A549 (cell line): ENCODE measurements around the gene MST1. TPM values are rescaled to one million over a fixed set of nuclear protein-coding genes. Genes with fewer than 3 reads are reported as not detected.

Experiments
- ATAC-seq, 2 experiments: fragments of 200-7000 bp in 1 of 2; fragments of >200 bp in 1 of 2; cut with Nextera tagmentation in 1 of 2; cut with Tn5 transposase in 1 of 2; 3 replicates each; pipeline versions ENCODE4 v1.8.0 to v1.9.1; 2018 to 2020; ENCODE audit warnings: mild to moderate bottlenecking in 1 of 2, moderate library complexity in 1 of 2
- CTCF ChIA-PET: fragments of 300-600 bp; sonication (Branson Sonifier 250); formaldehyde crosslinking; extraction: SDS; loops from one replicate; lab custom pipeline; 2021; ENCODE audit warnings: antibody characterized with exemption, inconsistent platforms; lab: Yijun Ruan, JAX
- POLR2A ChIA-PET: fragments of 350-600 bp; formaldehyde crosslinking; extraction: SDS; loops from one replicate; lab custom pipeline; 2021; ENCODE audit warnings: antibody characterized with exemption, inconsistent platforms; lab: Yijun Ruan, JAX
- DNase-seq, 2 experiments: peaks; one replicate each; pipeline versions ENCODE4 v3.0.0 to v3.0.0-alpha.2; 2011 to 2016; ENCODE audit warnings: low read depth in 1 of 2, low spot score in 1 of 2
- FAIRE-seq: peaks from 2 replicates; lab custom pipeline; 2011; peaks lifted over from hg19 to GRCh38; lab: Jason Lieb, UNC
- H3K27ac ChIP-seq, 2 experiments: fragments of >200 bp; sonication (Bioruptor Twin); formaldehyde crosslinking; 3 replicates each; pipeline ENCODE4 v1.5.1; 2016 to 2017
- H3K4me1 ChIP-seq: fragments of >200 bp; sonication (Bioruptor Twin); formaldehyde crosslinking; 3 replicates; pipeline ENCODE4 v1.6.1; 2016
- H3K4me2 ChIP-seq: fragments of >200 bp; sonication (Bioruptor Twin); formaldehyde crosslinking; 3 replicates; pipeline ENCODE4 v1.6.1; 2016
- H3K4me3 ChIP-seq: fragments of >200 bp; sonication (Bioruptor Twin); formaldehyde crosslinking; 3 replicates; pipeline ENCODE4 v1.5.1; 2016
- H3K9me3 ChIP-seq: fragments of >200 bp; sonication (Bioruptor Twin); formaldehyde crosslinking; 3 replicates; pipeline ENCODE4 v1.6.1; 2016
- BHLHE40 ChIP-seq: IDR thresholded peaks from 2 replicates; pipeline ENCODE4 v1.6.1; 2012; ENCODE audit warnings: low read depth, low read length, inconsistent platforms
- CBX8 ChIP-seq: fragments of 200-600 bp; sonication (generic); IDR thresholded peaks from 2 replicates; pipeline ENCODE4 v1.6.1; 2016
- EHF ChIP-seq: fragments of 250-450 bp; sonication (Bioruptor Pico); IDR thresholded peaks from 2 replicates; pipeline ENCODE4 v1.5.0; 2020; ENCODE audit warnings: mild to moderate bottlenecking
- EHMT2 ChIP-seq: fragments of 200-600 bp; sonication (generic); IDR thresholded peaks from 2 replicates; pipeline ENCODE4 v1.6.1; 2016; ENCODE audit warnings: antibody characterized with exemption, low read depth, mild to moderate bottlenecking, moderate library complexity
- ESRRA ChIP-seq: fragments of 150-350 bp; IDR thresholded peaks from 2 replicates; pipeline ENCODE4 v1.6.1; 2014; ENCODE audit warnings: mild to moderate bottlenecking, low read length, borderline replicate concordance
- FOSL2 ChIP-seq, 2 experiments: fragments of 450-650 bp in 1 of 2; fragments of >200 bp in 1 of 2; sonication (Bioruptor Twin) in 1 of 2; formaldehyde crosslinking; IDR thresholded peaks; 2 replicates each; pipeline versions ENCODE4 v1.5.0 to v1.6.1; 2016 to 2020; ENCODE audit warnings: mild to moderate bottlenecking in 1 of 2, moderate library complexity in 1 of 2
- HEYL ChIP-seq: fragments of 250-450 bp; sonication (Bioruptor Pico); IDR thresholded peaks from 2 replicates; pipeline ENCODE4 v1.8.0; 2021; ENCODE audit warnings: mild to moderate bottlenecking, moderate library complexity
- JUN ChIP-seq, 2 experiments: fragments of >200 bp; sonication (Bioruptor Twin); formaldehyde crosslinking; IDR thresholded peaks; 2 replicates in 1 of 2; 3 replicates in 1 of 2; pipeline ENCODE4 v1.6.1; 2016 to 2017
- KDM1A ChIP-seq: fragments of 200-600 bp; sonication (generic); IDR thresholded peaks from 2 replicates; pipeline ENCODE4 v1.6.1; 2016; ENCODE audit warnings: low read depth, mild to moderate bottlenecking
- KDM5A ChIP-seq: fragments of 200-600 bp; sonication (generic); IDR thresholded peaks from 2 replicates; pipeline ENCODE4 v1.6.1; 2016; ENCODE audit warnings: antibody characterized with exemption, mild to moderate bottlenecking
- NPAS2 ChIP-seq: fragments of 250-450 bp; sonication (Bioruptor Pico); IDR thresholded peaks from 2 replicates; pipeline ENCODE4 v1.8.0; 2022; ENCODE audit warnings: mild to moderate bottlenecking, moderate library complexity, borderline replicate concordance
- RAD21 ChIP-seq, 2 experiments: fragments of >200 bp in 1 of 2; sonication (Bioruptor Twin) in 1 of 2; formaldehyde crosslinking in 1 of 2; IDR thresholded peaks in 1 of 2; conservative IDR thresholded peaks in 1 of 2; 2 replicates in 1 of 2; 3 replicates in 1 of 2; pipeline ENCODE4 v1.6.1; 2012 to 2018; ENCODE audit warnings: inconsistent platforms in 1 of 2
- RARB ChIP-seq: fragments of 250-450 bp; sonication (Bioruptor Pico); IDR thresholded peaks from 2 replicates; pipeline ENCODE4 v1.8.0; 2021; ENCODE audit warnings: mild to moderate bottlenecking, moderate library complexity
- RFX5 ChIP-seq: fragments of 450-650 bp; IDR thresholded peaks from 2 replicates; pipeline ENCODE4 v1.7.1; 2014; ENCODE audit warnings: antibody characterized with exemption, mild to moderate bottlenecking, moderate library complexity
- RNF2 ChIP-seq: fragments of 200-600 bp; sonication (generic); IDR thresholded peaks from 2 replicates; pipeline ENCODE4 v1.6.1; 2016; ENCODE audit warnings: low read depth, mild to moderate bottlenecking, antibody characterized with exemption, moderate library complexity, borderline replicate concordance
- TFCP2L1 ChIP-seq: fragments of 250-450 bp; sonication (Bioruptor Pico); IDR thresholded peaks from 2 replicates; pipeline ENCODE4 v1.5.0; 2021; ENCODE audit warnings: mild to moderate bottlenecking
- ZC3H11A ChIP-seq: fragments of 450-650 bp; IDR thresholded peaks from 2 replicates; pipeline ENCODE4 v1.6.1; 2014; ENCODE audit warnings: antibody characterized with exemption, mild to moderate bottlenecking
- ZFP36 ChIP-seq: fragments of 450-650 bp; IDR thresholded peaks from 2 replicates; pipeline ENCODE4 v1.6.1; 2014; ENCODE audit warnings: borderline replicate concordance; ENCODE audit not compliant: partially characterized antibody
- WGBS: methylation state at CpG from one replicate; pipeline ENCODE4 v1.1.6; 2017; ENCODE audit errors: missing lambda C conversion rate; 5-methylcytosine and 5-hydroxymethylcytosine counted together
- polyA plus RNA-seq, 4 experiments: library from polyadenylated mRNA; depleted of rRNA in 3 of 4; stranded (reverse); fragments of >200 nt; fragmentation: RNase III in 1 of 4; extraction: RNeasy Plus Mini Kit Qiagen cat#74134 plus additional on column Dnase treatment in 1 of 4; gene quantifications; 2 replicates in 3 of 4; 3 replicates in 1 of 4; pipeline ENCODE4 v1.2.3, GENCODE V29; 2011 to 2017
- TF ChIP-seq, protein P1 (sequence below): fragments of 150-350 bp; IDR thresholded peaks from 2 replicates; pipeline ENCODE4 v1.6.1; 2014; ENCODE audit warnings: low read depth, mild to moderate bottlenecking, low read length
- TF ChIP-seq, protein P2 (sequence below): IDR thresholded peaks from 2 replicates; pipeline ENCODE4 v1.6.1; 2012; ENCODE audit warnings: low read depth, borderline replicate concordance
- TF ChIP-seq, protein P3 (sequence below): IDR thresholded peaks from 2 replicates; pipeline ENCODE4 v1.6.1; 2012
- TF ChIP-seq, protein P4 (sequence below): fragments of 450-650 bp; IDR thresholded peaks from 2 replicates; pipeline ENCODE4 v1.6.1; 2014; ENCODE audit warnings: antibody characterized with exemption
- TF ChIP-seq, protein P5 (sequence below): fragments of >200 bp; sonication (Bioruptor Twin); formaldehyde crosslinking; IDR thresholded peaks from 2 replicates; pipeline ENCODE4 v1.6.1; 2016

MST1 gene
- polyA plus RNA-seq, 2 of the 4 experiments (the other 2 are of a cell fraction), result 3.6 to 4.9 TPM

DNA sequence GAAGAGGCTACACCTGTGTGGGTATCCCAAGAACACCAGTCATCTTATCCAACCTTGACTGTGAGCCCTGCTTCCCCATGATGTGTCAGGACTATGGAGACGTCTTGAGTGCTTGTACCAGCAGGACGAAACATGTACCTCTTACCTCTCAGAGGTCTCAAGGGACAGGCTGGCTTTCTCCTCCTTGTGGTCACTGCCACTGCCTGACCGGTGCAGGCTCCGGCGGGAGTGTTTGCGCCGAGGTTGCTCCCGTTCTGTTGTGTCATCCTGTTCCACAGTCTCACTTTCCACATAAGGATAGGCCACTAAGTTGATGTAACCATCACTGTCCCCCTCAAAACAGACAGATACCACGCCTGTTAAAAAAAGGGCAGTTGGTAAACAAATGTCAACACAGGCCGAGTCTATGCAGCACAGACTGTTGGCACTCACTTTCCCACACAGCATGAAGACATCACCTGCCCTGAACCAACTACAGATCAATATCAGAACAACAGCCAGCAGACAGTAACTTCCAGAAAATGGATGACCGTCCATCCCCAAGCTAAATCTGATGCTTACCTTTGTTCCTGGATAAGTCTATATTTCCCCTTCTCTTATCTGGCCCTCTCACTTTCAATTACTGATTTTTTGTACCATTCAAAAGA lies 48.9 kb upstream of the MST1 start:
- no peaks in the 10 kb centered on the region for H3K9me3 ChIP-seq
- no peak for ATAC-seq
- 86% methylated on average over 7 of the region's 11 CpGs for WGBS
- TF ChIP-seq, protein P1, sequence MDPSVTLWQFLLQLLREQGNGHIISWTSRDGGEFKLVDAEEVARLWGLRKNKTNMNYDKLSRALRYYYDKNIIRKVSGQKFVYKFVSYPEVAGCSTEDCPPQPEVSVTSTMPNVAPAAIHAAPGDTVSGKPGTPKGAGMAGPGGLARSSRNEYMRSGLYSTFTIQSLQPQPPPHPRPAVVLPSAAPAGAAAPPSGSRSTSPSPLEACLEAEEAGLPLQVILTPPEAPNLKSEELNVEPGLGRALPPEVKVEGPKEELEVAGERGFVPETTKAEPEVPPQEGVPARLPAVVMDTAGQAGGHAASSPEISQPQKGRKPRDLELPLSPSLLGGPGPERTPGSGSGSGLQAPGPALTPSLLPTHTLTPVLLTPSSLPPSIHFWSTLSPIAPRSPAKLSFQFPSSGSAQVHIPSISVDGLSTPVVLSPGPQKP, result no peak
- no peak for TF ChIP-seq ZFP36
- TF ChIP-seq RAD21 (conservative IDR thresholded peaks at IDR 0.05 in 1 of 2, IDR thresholded peaks at IDR 0.05 in 1 of 2), result no peak
- TF ChIP-seq, all 56 proteins: peak for 0
- Histone ChIP-seq H3K4me2 (no peak overlapping the region), H3K27ac (no peak overlapping the region), H3K4me3 (no peak overlapping the region), H3K4me1 (no peaks in the 10 kb centered on the region)
- DNase-seq (no peak), FAIRE-seq (no peak)
- ChIA-PET CTCF (interaction anchor here (1.0 kb wide), 1 partner anchor 101 kb away, joined by 3 read pairs; no protein-coding TSS in a partner anchor), POLR2A (no interaction called here)

DNA sequence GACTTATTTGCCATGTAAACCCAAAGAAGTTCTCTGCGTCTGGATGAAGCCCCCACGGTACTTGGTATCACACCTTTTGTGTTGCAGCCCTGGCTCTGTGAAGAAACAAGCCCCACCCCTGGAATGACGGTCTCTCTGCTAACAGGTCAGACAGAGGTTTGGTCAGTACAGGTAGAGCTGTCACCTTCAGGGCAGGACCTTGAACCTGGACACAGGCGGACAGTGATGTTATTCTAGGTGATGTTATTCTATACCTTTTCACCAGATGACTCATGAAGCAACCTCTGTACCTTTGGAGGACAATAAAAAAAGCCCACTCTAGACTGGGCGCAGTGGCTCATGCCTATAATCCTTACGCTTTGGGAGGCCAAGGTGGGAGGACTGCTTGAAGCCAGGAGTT lies 45.5 kb upstream of the MST1 start:
- FAIRE-seq (no peak), ATAC-seq (no peak), DNase-seq (no peak)

DNA sequence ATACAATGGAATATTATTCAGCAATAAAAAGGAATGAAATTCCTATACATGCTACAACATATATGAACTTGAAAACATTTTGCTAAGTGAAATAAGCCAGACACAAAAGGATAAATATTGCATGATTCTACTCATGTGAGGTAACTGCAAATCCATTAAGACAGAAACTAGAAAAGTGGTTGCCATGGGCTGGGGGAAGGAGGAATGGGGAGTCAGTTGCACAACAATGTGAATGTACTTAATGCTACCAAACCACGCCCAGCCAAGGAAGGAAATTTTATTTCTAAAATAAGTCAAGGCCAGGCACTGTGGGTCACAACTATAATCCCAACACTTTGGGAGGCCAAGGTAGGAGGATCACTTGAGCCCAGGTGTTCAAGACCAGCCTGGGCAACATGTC lies 44.3 kb upstream of the MST1 start:
- no peaks in the 10 kb centered on the region for H3K9me3 ChIP-seq
- ChIA-PET POLR2A (no interaction called here), CTCF (interaction anchor here (0.6 kb wide), 1 partner anchor 531 kb away, joined by 4 read pairs; no protein-coding TSS in a partner anchor)
- 100% methylated on average over 1 of the region's 1 CpG for WGBS
- TF ChIP-seq EHMT2 (no peak), BHLHE40 (no peak), RNF2 (no peak), ESRRA (no peak), TFCP2L1 (CRISPR knock-in tag) (no peak), KDM5A (no peak), KDM1A (no peak), JUN (IDR thresholded peaks at IDR 0.05) (no peak), RFX5 (no peak), CBX8 (no peak), EHF (CRISPR knock-in tag) (no peak)
- TF ChIP-seq, protein P2, sequence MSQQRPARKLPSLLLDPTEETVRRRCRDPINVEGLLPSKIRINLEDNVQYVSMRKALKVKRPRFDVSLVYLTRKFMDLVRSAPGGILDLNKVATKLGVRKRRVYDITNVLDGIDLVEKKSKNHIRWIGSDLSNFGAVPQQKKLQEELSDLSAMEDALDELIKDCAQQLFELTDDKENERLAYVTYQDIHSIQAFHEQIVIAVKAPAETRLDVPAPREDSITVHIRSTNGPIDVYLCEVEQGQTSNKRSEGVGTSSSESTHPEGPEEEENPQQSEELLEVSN, result no peak
- TF ChIP-seq, protein P3, sequence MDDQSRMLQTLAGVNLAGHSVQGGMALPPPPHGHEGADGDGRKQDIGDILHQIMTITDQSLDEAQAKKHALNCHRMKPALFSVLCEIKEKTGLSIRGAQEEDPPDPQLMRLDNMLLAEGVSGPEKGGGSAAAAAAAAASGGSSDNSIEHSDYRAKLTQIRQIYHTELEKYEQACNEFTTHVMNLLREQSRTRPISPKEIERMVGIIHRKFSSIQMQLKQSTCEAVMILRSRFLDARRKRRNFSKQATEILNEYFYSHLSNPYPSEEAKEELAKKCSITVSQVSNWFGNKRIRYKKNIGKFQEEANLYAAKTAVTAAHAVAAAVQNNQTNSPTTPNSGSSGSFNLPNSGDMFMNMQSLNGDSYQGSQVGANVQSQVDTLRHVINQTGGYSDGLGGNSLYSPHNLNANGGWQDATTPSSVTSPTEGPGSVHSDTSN, result no peak
- no peaks in the 10 kb centered on the region for H3K4me1 ChIP-seq
- ATAC-seq (no peak), DNase-seq (no peak), FAIRE-seq (no peak)
- H3K4me2 ChIP-seq, result no peak overlapping the region
- H3K4me3 ChIP-seq, result no peak overlapping the region
- H3K27ac ChIP-seq, result no peak overlapping the region

More for the DNA sequence above, 45.5 kb upstream of the MST1 start:
- H3K4me1 ChIP-seq, result no peaks in the 10 kb centered on the region
- H3K4me3 ChIP-seq, result no peak overlapping the region
- TF ChIP-seq RARB (no peak), ZC3H11A (no peak), EHMT2 (no peak), FOSL2 (IDR thresholded peaks at IDR 0.05) (no peak), FOSL2 (CRISPR knock-in tag; IDR thresholded peaks at IDR 0.05) (no peak), ZFP36 (no peak), HEYL (no peak), NPAS2 (no peak), KDM1A (no peak)
- TF ChIP-seq, protein P4, sequence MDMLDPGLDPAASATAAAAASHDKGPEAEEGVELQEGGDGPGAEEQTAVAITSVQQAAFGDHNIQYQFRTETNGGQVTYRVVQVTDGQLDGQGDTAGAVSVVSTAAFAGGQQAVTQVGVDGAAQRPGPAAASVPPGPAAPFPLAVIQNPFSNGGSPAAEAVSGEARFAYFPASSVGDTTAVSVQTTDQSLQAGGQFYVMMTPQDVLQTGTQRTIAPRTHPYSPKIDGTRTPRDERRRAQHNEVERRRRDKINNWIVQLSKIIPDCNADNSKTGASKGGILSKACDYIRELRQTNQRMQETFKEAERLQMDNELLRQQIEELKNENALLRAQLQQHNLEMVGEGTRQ, result no peak
- TF ChIP-seq, protein P1, result no peak
- TF ChIP-seq, protein P5, sequence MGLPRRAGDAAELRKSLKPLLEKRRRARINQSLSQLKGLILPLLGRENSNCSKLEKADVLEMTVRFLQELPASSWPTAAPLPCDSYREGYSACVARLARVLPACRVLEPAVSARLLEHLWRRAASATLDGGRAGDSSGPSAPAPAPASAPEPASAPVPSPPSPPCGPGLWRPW, result no peak
- no peak overlapping the region for H3K4me2 ChIP-seq
- POLR2A ChIA-PET, result interaction anchor here (0.6 kb wide), 1 partner anchor 102 kb away, joined by 5 read pairs; no protein-coding TSS in a partner anchor
- CTCF ChIA-PET, result no interaction called here
- WGBS, result 92% methylated on average over 4 of the region's 6 CpGs
- no peaks in the 10 kb centered on the region for H3K9me3 ChIP-seq
- H3K27ac ChIP-seq, result no peak overlapping the region
